ENCODE data around the gene MOV10L1. TPM values are rescaled to one million over a fixed set of nuclear protein-coding genes. Genes with fewer than 3 reads are reported as not detected.

The MOV10L1 gene
- total RNA-seq, 1 donor: 0.36 TPM

DNA sequence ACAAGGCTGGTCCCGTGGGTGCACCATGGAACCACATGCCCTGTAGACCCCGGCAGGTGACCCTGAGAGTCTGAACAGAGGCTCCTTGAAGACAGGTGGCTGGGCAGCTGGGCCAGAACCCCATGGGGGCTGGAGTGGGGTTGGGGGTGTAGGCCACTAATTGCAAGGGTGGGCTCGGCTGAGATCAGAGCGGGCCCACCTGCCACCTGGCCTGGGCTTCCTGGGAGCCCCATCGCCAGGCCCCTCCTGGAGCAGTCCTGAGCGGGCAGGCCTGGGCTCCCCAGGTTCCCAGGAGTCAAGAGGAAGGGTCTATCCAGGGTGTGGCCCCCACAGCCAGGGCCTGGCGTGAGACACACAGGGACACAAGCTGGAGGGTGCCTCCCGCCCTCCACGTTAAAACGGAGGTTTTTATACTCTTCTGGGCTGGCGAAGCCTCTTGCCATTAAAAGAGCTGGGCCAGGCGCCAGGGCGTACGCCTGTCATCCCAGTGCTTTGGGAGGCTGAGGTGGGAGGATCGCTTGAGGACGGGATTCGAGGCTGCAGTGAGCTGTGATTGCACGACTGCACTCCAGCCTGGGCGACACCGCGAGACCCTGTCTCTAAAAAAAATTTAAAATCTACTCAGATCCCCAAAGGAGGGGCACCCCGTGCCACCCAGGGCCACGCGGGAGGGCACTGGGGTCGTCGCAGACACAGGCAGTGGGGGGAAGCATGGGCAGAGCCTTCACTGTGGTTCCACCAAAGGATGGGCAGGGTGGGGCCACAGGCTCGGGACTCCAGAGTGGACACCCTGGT, 91.1 kb downstream of the MOV10L1 start:
- no peaks in the 10 kb centered on the region for H3K4me1 ChIP-seq (ENCODE audit: insufficient read depth, low read length)
- H3K9me3 ChIP-seq (ENCODE audit: low read depth, low read length): no peaks in the 10 kb centered on the region
- H3K36me3 ChIP-seq (ENCODE audit: insufficient read depth, low read length): no peaks in the 10 kb centered on the region
- H3K4me2 ChIP-seq (ENCODE audit: insufficient read depth, low read length): no peak overlapping the region
- no peaks in the 10 kb centered on the region for H4K20me1 ChIP-seq (ENCODE audit: insufficient read depth, low read length)
- no peak overlapping the region for H3K4me3 ChIP-seq (ENCODE audit: insufficient read depth, low read length)
- H3K27ac ChIP-seq (ENCODE audit: low read depth, low read length): no peak overlapping the region
- DNase-seq (ENCODE audit: insufficient read length, low spot score, missing footprints): peak; percentile 86
- TF ChIP-seq, protein P1, sequence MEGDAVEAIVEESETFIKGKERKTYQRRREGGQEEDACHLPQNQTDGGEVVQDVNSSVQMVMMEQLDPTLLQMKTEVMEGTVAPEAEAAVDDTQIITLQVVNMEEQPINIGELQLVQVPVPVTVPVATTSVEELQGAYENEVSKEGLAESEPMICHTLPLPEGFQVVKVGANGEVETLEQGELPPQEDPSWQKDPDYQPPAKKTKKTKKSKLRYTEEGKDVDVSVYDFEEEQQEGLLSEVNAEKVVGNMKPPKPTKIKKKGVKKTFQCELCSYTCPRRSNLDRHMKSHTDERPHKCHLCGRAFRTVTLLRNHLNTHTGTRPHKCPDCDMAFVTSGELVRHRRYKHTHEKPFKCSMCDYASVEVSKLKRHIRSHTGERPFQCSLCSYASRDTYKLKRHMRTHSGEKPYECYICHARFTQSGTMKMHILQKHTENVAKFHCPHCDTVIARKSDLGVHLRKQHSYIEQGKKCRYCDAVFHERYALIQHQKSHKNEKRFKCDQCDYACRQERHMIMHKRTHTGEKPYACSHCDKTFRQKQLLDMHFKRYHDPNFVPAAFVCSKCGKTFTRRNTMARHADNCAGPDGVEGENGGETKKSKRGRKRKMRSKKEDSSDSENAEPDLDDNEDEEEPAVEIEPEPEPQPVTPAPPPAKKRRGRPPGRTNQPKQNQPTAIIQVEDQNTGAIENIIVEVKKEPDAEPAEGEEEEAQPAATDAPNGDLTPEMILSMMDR (IDR thresholded peaks at IDR 0.05; ENCODE audit: extremely low read depth, low read depth, low read length): no peak
- no peaks in the 10 kb centered on the region for H3K79me2 ChIP-seq (ENCODE audit: insufficient read depth, low read length)
- H2AFZ ChIP-seq (ENCODE audit: low read length): no peak overlapping the region
- H3K27me3 ChIP-seq (ENCODE audit: insufficient read depth, low read length): no peaks in the 10 kb centered on the region

DNA sequence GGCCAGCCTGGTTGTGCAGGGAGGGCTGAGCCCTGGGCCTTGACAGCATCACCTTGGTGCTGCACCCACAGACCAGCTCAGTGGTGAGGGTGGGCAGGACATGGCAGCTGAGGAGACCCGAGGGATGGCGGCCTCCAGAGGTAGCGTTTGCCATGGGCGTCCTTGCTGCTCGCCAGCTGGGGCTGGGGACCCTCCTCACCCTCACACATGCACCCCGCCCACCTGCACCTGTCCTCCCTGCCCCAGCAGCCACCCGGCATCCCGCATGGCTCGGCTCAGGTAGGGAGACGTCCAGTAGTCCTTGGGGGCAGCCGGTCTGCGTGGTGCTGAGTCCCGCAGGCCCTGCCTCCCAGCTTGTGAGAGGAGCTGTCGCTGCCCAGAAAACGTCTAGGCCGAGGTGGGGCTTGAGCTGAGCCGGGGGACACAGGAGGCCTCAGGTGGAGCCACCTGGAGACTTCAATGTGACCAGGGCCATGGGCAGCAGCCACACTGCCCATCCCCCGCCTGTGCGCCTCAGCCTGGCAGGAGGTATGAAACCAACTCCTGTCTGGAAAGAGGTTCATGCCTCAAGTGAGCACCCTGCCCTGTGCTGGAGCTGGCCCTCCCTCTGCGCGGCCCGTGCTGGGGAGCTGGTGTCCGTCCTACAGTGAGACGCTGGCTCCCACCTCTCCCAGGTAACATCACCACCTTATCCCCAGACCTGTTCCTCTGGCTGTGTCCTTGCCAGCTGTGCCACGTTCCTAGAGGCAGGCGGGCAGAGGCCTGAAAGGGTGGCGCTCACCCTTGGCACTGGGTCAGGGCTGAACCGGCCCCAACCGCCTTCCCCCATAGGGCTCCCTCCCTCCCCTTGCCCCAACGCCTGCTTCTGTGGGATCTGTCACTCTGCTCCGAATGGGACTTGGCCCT, 92.6 kb downstream of the MOV10L1 start:
- Histone ChIP-seq H3K79me2 (ENCODE audit: insufficient read depth, low read length) (peaks cover 13% of the 10 kb centered on the region), H3K36me3 (ENCODE audit: insufficient read depth, low read length) (no peaks in the 10 kb centered on the region), H3K4me2 (ENCODE audit: insufficient read depth, low read length) (no peak overlapping the region), H4K20me1 (ENCODE audit: insufficient read depth, low read length) (peaks cover 6% of the 10 kb centered on the region), H3K27ac (ENCODE audit: low read depth, low read length) (no peak overlapping the region), H3K4me1 (ENCODE audit: insufficient read depth, low read length) (peaks cover 3% of the 10 kb centered on the region), H3K27me3 (ENCODE audit: insufficient read depth, low read length) (no peaks in the 10 kb centered on the region), H3K4me3 (ENCODE audit: insufficient read depth, low read length) (no peak overlapping the region), H2AFZ (ENCODE audit: low read length) (no peak overlapping the region), H3K9me3 (ENCODE audit: low read depth, low read length) (no peaks in the 10 kb centered on the region)
- TF ChIP-seq, protein P1 (IDR thresholded peaks at IDR 0.05; ENCODE audit: extremely low read depth, low read depth, low read length): no peak
- peak; percentile 92 for DNase-seq (ENCODE audit: insufficient read length, low spot score, missing footprints)

DNA sequence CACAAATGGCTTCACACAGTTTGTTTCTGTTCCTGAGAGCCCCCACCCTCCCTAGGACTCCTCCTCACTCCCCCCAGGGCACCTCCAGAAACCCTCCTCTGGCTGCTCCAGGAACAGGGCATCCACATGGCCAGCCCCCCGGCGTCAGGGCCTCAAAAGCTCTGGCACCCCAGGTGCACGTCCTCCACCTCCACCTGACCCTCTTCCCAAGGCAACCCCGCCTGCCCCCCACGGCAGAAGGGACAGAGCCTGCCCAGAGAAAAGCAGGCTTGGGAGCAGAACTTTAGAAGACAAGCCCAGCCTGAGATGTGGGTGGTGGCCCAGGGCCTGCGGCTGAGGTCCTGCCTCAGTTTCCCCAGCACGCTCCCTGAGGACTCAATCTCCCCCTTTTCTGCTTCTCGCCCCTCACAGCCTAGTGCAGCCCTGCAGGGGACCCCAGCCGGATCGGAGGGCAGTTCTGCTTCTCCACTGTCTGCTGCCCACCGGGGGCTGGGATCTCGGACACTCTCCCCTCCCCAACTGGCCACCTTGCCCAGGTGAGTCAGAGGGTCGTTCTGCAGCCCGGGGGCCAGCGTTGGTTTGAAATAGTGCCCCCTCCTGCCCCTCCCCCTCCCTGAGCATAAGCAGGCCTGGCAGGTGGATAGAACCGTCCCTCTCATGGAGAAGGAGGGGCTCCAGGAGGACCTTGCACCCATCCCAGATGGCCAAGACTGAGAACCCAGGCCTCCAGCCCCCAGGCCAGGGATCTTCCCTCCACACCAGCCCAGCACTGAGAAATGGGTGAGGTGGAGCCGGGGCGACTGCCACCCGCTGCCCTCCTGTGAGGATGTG, 93.5 kb downstream of the MOV10L1 start:
- H3K36me3 ChIP-seq (ENCODE audit: insufficient read depth, low read length): no peaks in the 10 kb centered on the region
- peak overlapping the region; percentile 68 for H2AFZ ChIP-seq (ENCODE audit: low read length)
- no peak overlapping the region for H3K27ac ChIP-seq (ENCODE audit: low read depth, low read length)
- no peak overlapping the region for H3K4me3 ChIP-seq (ENCODE audit: insufficient read depth, low read length)
- H3K9me3 ChIP-seq (ENCODE audit: low read depth, low read length): no peaks in the 10 kb centered on the region
- peaks cover 16% of the 10 kb centered on the region for H3K79me2 ChIP-seq (ENCODE audit: insufficient read depth, low read length)
- TF ChIP-seq, protein P1 (IDR thresholded peaks at IDR 0.05; ENCODE audit: extremely low read depth, low read depth, low read length): no peak
- H3K4me1 ChIP-seq (ENCODE audit: insufficient read depth, low read length): peaks cover 3% of the 10 kb centered on the region
- peak; percentile 89 for DNase-seq (ENCODE audit: insufficient read length, low spot score, missing footprints)
- no peak overlapping the region for H3K4me2 ChIP-seq (ENCODE audit: insufficient read depth, low read length)
- no peaks in the 10 kb centered on the region for H3K27me3 ChIP-seq (ENCODE audit: insufficient read depth, low read length)
- peaks cover 6% of the 10 kb centered on the region for H4K20me1 ChIP-seq (ENCODE audit: insufficient read depth, low read length)
